Mesenchymal stem cell (in vitro differentiated cells and primary cell): ENCODE measurements around the gene HOXB3.

Source experiments
- DNase-seq: peaks from one replicate; pipeline ENCODE4 v3.0.0-alpha.2; 2013
- H2AFZ ChIP-seq: one replicate; pipeline ENCODE4 v1.6.1; 2013; ENCODE audit warnings: low read depth, mild to moderate bottlenecking, control low read depth, inconsistent platforms, low read length, moderate library complexity
- H2AK5ac ChIP-seq: 2 replicates; pipeline ENCODE4 v1.6.1; 2013; ENCODE audit warnings: low read length, moderate library complexity, mild to moderate bottlenecking, inconsistent platforms; ENCODE audit not compliant: severe bottlenecking
- H2BK120ac ChIP-seq: one replicate; pipeline ENCODE4 v1.6.1; 2013; ENCODE audit warnings: low read depth, mild to moderate bottlenecking, inconsistent platforms, low read length, moderate library complexity
- H2BK12ac ChIP-seq, 2 experiments: one replicate each; pipeline ENCODE4 v1.6.1; 2013; ENCODE audit warnings: inconsistent platforms in 2 of 2, low read length in 2 of 2, mild to moderate bottlenecking in 2 of 2, moderate library complexity in 2 of 2, control low read depth in 1 of 2
- H2BK15ac ChIP-seq: one replicate; pipeline ENCODE4 v1.6.1; 2013; ENCODE audit warnings: mild to moderate bottlenecking, low read depth, inconsistent platforms; ENCODE audit not compliant: poor library complexity, severe bottlenecking
- H2BK5ac ChIP-seq: 2 replicates; pipeline ENCODE4 v1.6.1; 2013; ENCODE audit warnings: low read depth, mild to moderate bottlenecking, low read length, control low read depth, inconsistent platforms; ENCODE audit not compliant: poor library complexity, severe bottlenecking
- H3K14ac ChIP-seq, 2 experiments: one replicate each; pipeline ENCODE4 v1.6.1; 2013; ENCODE audit warnings: inconsistent platforms in 2 of 2, low read length in 2 of 2, control low read depth in 1 of 2, mild to moderate bottlenecking in 1 of 2, moderate library complexity in 1 of 2
- H3K18ac ChIP-seq, 2 experiments: one replicate each; pipeline ENCODE4 v1.6.1; 2013; ENCODE audit warnings: inconsistent platforms in 2 of 2, low read length in 2 of 2, control low read depth in 1 of 2, low read depth in 1 of 2, mild to moderate bottlenecking in 1 of 2
- H3K23ac ChIP-seq, 2 experiments: one replicate each; pipeline ENCODE4 v1.6.1; 2013; ENCODE audit warnings: inconsistent platforms in 2 of 2, low read length in 2 of 2, mild to moderate bottlenecking in 2 of 2, moderate library complexity in 2 of 2, control low read depth in 1 of 2
- H3K27ac ChIP-seq: 2 replicates; pipeline ENCODE4 v1.5.1; 2013; ENCODE audit warnings: mild to moderate bottlenecking, moderate library complexity, low read length, control low read depth, inconsistent platforms; ENCODE audit not compliant: poor library complexity, severe bottlenecking
- H3K27me3 ChIP-seq, 2 experiments: 2 replicates each; pipeline versions ENCODE4 v1.6.1 to v1.7.0; 2013; ENCODE audit warnings: low read length in 2 of 2, mild to moderate bottlenecking in 2 of 2, moderate library complexity in 2 of 2, control low read depth in 1 of 2, inconsistent platforms in 1 of 2; ENCODE audit not compliant: control insufficient read depth in 1 of 2, insufficient read depth in 1 of 2
- H3K36me3 ChIP-seq, 2 experiments: 2 replicates each; pipeline versions ENCODE4 v1.6.1 to v1.7.0; 2013; ENCODE audit warnings: low read length in 2 of 2, control low read depth in 1 of 2, inconsistent platforms in 1 of 2, low read depth in 1 of 2, mild to moderate bottlenecking in 1 of 2; ENCODE audit not compliant: insufficient read depth in 2 of 2, control insufficient read depth in 1 of 2
- H3K4ac ChIP-seq, 2 experiments: one replicate each; pipeline ENCODE4 v1.6.1; 2013; ENCODE audit warnings: inconsistent platforms in 2 of 2, low read length in 2 of 2, mild to moderate bottlenecking in 2 of 2, moderate library complexity in 2 of 2, control low read depth in 1 of 2, low read depth in 1 of 2
- H3K4me1 ChIP-seq: 2 replicates; pipeline ENCODE4 v1.6.1; 2013; ENCODE audit warnings: low read depth, low read length, control low read depth; ENCODE audit not compliant: control insufficient read depth, insufficient read depth
- H3K4me2 ChIP-seq: 2 replicates; pipeline ENCODE4 v1.6.1; 2013; ENCODE audit warnings: low read length, mild to moderate bottlenecking, inconsistent platforms; ENCODE audit not compliant: poor library complexity, severe bottlenecking
- H3K4me3 ChIP-seq, 2 experiments: 2 replicates each; pipeline versions ENCODE4 v1.5.1 to v1.7.0; 2013; ENCODE audit warnings: low read length in 2 of 2, mild to moderate bottlenecking in 2 of 2, control low read depth in 1 of 2, low read depth in 1 of 2; ENCODE audit not compliant: insufficient read depth in 1 of 2
- H3K79me1 ChIP-seq: replicated peaks from 2 replicates; pipeline ENCODE4 v1.6.1; 2013; ENCODE audit warnings: mild to moderate bottlenecking, control low read depth, low read length, inconsistent platforms; ENCODE audit not compliant: poor library complexity, severe bottlenecking
- H3K9ac ChIP-seq: 2 replicates; pipeline ENCODE4 v1.7.0; 2013; ENCODE audit warnings: mild to moderate bottlenecking, low read length, moderate library complexity
- H3K9me3 ChIP-seq: 2 replicates; pipeline ENCODE4 v1.7.0; 2013; ENCODE audit warnings: mild to moderate bottlenecking, low read length; ENCODE audit not compliant: control insufficient read depth
- H4K8ac ChIP-seq: one replicate; pipeline ENCODE4 v1.6.1; 2013; ENCODE audit warnings: inconsistent platforms, mild to moderate bottlenecking, low read length, moderate library complexity
- H4K91ac ChIP-seq: one replicate; pipeline ENCODE4 v1.6.1; 2013; ENCODE audit warnings: mild to moderate bottlenecking, low read length, inconsistent platforms
- whole genome bisulfite sequencing: methylation state at CpG from one replicate; pipeline ENCODE4 v1.1.7; 2013; ENCODE audit warnings: mixed read lengths; 5-methylcytosine and 5-hydroxymethylcytosine counted together

HOXB3 gene

GRCh38 chr17:48632579-48633265, 42.7 kb upstream of the HOXB3 start:
- H2BK5ac ChIP-seq: no peak overlapping the region
- WGBS: 65% methylated on average over 7 of the region's 7 CpGs

GRCh38 chr17:48631693-48632578, 41.9 kb upstream of the HOXB3 start:
- Histone ChIP-seq H3K23ac (no peak overlapping the region), H3K79me1 (no peaks in the 10 kb centered on the region), H3K4me2 (no peak overlapping the region), H2AK5ac (no peak overlapping the region), H3K4me3 (no peak overlapping the region), H2BK5ac (no peak overlapping the region), H3K27ac (no peak overlapping the region), H4K91ac (no peak overlapping the region), H3K36me3 (no peaks in the 10 kb centered on the region), H2BK15ac (no peak overlapping the region), H3K14ac (no peak overlapping the region), H2BK12ac (no peak overlapping the region), H3K27me3 (peaks cover 100% of the 10 kb centered on the region in 2 experiments), H2BK120ac (no peak overlapping the region), H4K8ac (no peak overlapping the region), H3K18ac (no peak overlapping the region), H3K4ac (no peak overlapping the region), H2AFZ (no peak overlapping the region), H3K9me3 (peaks cover 6% of the 10 kb centered on the region), H3K4me1 (peaks cover 6% of the 10 kb centered on the region), H3K9ac (no peak overlapping the region)
- WGBS: 67% methylated on average over 6 of the region's 7 CpGs
- DNase-seq: no peak

More at GRCh38 chr17:48632579-48633265, 42.7 kb upstream of the HOXB3 start:
- no peak overlapping the region for H3K4me2 ChIP-seq
- peaks cover 99 to 100% of the 10 kb centered on the region in 2 experiments for H3K27me3 ChIP-seq
- H3K9ac ChIP-seq: no peak overlapping the region
- no peak overlapping the region for H3K18ac ChIP-seq
- no peak overlapping the region for H2BK15ac ChIP-seq
- no peak overlapping the region for H2AFZ ChIP-seq
- H2AK5ac ChIP-seq: no peak overlapping the region
- no peak overlapping the region for H2BK120ac ChIP-seq
- no peak overlapping the region for H3K14ac ChIP-seq
- H3K9me3 ChIP-seq: peaks cover 6% of the 10 kb centered on the region
- no peak overlapping the region for H4K8ac ChIP-seq
- H3K4ac ChIP-seq: no peak overlapping the region
- H2BK12ac ChIP-seq: no peak overlapping the region
- H3K79me1 ChIP-seq: no peaks in the 10 kb centered on the region
- H4K91ac ChIP-seq: no peak overlapping the region
- no peak for DNase-seq
- H3K27ac ChIP-seq: no peak overlapping the region
- H3K36me3 ChIP-seq: no peaks in the 10 kb centered on the region
- no peak overlapping the region for H3K23ac ChIP-seq
- peaks cover 6% of the 10 kb centered on the region for H3K4me1 ChIP-seq
- H3K4me3 ChIP-seq: no peak overlapping the region

GRCh38 chr17:48630925-48631692, 41.1 kb upstream of the HOXB3 start:
- H2AK5ac ChIP-seq: no peak overlapping the region
- no peak overlapping the region for H2AFZ ChIP-seq
- H3K9me3 ChIP-seq: peaks cover 6% of the 10 kb centered on the region
- H3K9ac ChIP-seq: no peak overlapping the region
- no peaks in the 10 kb centered on the region for H3K36me3 ChIP-seq
- WGBS: 42% methylated on average over 14 of the region's 15 CpGs
- no peak overlapping the region for H2BK5ac ChIP-seq
- no peaks in the 10 kb centered on the region for H3K79me1 ChIP-seq
- H3K27me3 ChIP-seq: peaks cover 96 to 100% of the 10 kb centered on the region in 2 experiments
- no peak overlapping the region for H3K14ac ChIP-seq
- H4K8ac ChIP-seq: no peak overlapping the region
- no peak for DNase-seq
- no peak overlapping the region for H3K4me2 ChIP-seq
- no peak overlapping the region for H3K23ac ChIP-seq
- H3K27ac ChIP-seq: no peak overlapping the region
- H4K91ac ChIP-seq: no peak overlapping the region
- no peak overlapping the region for H2BK12ac ChIP-seq
- H2BK15ac ChIP-seq: no peak overlapping the region
- H3K4me1 ChIP-seq: peaks cover 12% of the 10 kb centered on the region
- H2BK120ac ChIP-seq: no peak overlapping the region
- no peak overlapping the region for H3K4me3 ChIP-seq
- no peak overlapping the region for H3K18ac ChIP-seq
- H3K4ac ChIP-seq: no peak overlapping the region
